NCI-H2227 treated with DMSO at 0.1 percent for 48 hours (cell line): ENCODE results near the gene FIGNL2.

ENCODE experiments used
- DNase-seq: peaks from one replicate; lab custom pipeline; 2025; lab: John Stamatoyannopoulos, UW

FIGNL2 gene

GRCh38 chr12:51773145-51773869 lies 75.2 kb downstream of the FIGNL2 start:
- no peak for DNase-seq

DNA sequence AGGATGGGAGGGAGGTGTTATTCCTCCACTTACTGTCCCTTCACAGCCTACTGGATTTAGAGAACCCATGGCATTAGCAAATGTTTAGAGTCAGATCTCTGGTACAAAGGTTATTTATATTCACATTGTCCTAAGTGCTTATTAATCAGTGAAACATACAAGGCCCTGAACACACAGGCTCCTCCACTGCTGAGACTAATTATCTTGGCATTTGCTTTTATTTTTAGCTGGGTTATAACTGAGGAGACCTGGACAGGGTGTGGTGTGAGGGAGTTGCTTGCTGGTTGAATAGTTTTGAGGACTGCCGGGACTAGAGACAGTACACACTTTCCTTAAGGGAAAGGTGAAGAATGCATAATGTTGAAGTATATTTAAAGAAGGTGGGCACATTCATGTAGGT lies 77.5 kb downstream of the FIGNL2 start:
- DNase-seq: no peak
